SK-N-SH treated with all-trans-retinoic acid at 6 μM for 48 hours (cell line): ENCODE measurements around the gene AZU1.

Source experiments
- ATAC-seq: fragments of 200-7000 bp; cut with Tn5 transposase; 3 replicates; pipeline ENCODE4 v1.9.1; 2020; ENCODE audit warnings: mild to moderate bottlenecking, moderate library complexity
- ARNTL ChIP-seq: fragments of 450-650 bp; formaldehyde crosslinking; IDR thresholded peaks from 2 replicates; pipeline ENCODE4 v1.5.0; 2020; ENCODE audit warnings: low read depth, mild to moderate bottlenecking, moderate library complexity, borderline replicate concordance
- BACH2 ChIP-seq: fragments of 250-450 bp; sonication (Bioruptor Pico); IDR thresholded peaks from 2 replicates; pipeline ENCODE4 v1.9.0; 2021; ENCODE audit warnings: mild to moderate bottlenecking, borderline replicate concordance
- CSDC2 ChIP-seq: fragments of 250-450 bp; sonication (Bioruptor Pico); IDR thresholded peaks from 2 replicates; pipeline ENCODE4 v1.5.0; 2020; ENCODE audit warnings: mild to moderate bottlenecking, moderate library complexity
- GLIS3 ChIP-seq: fragments of 250-450 bp; sonication (Bioruptor Pico); IDR thresholded peaks from 2 replicates; pipeline ENCODE4 v1.5.0; 2020; ENCODE audit warnings: mild to moderate bottlenecking, moderate library complexity
- OSR1 ChIP-seq: fragments of 250-450 bp; sonication (Bioruptor Pico); IDR thresholded peaks from 2 replicates; pipeline ENCODE4 v1.8.0; 2022; ENCODE audit warnings: moderate library complexity, mild to moderate bottlenecking, inconsistent platforms
- PPARA ChIP-seq: fragments of 250-450 bp; sonication (Bioruptor Pico); IDR thresholded peaks from 2 replicates; pipeline ENCODE4 v1.5.0; 2020; ENCODE audit warnings: mild to moderate bottlenecking, borderline replicate concordance
- RARB ChIP-seq: fragments of 250-450 bp; sonication (Bioruptor Pico); IDR thresholded peaks from 2 replicates; pipeline ENCODE4 v1.8.0; 2021; ENCODE audit warnings: mild to moderate bottlenecking, moderate library complexity
- SNAI2 ChIP-seq: fragments of 250-450 bp; sonication (Bioruptor Pico); IDR thresholded peaks from 2 replicates; pipeline ENCODE4 v1.5.0; 2020; ENCODE audit warnings: mild to moderate bottlenecking, moderate library complexity
- TCF4 ChIP-seq: fragments of 250-450 bp; sonication (Bioruptor Pico); IDR thresholded peaks from 2 replicates; pipeline ENCODE4 v1.8.0; 2021; ENCODE audit warnings: mild to moderate bottlenecking, moderate library complexity, borderline replicate concordance
- TOX ChIP-seq: fragments of 250-450 bp; sonication (Bioruptor Pico); IDR thresholded peaks from 2 replicates; pipeline ENCODE4 v1.8.0; 2021; ENCODE audit warnings: mild to moderate bottlenecking, moderate library complexity, borderline replicate concordance
- ZC3H10 ChIP-seq: fragments of 250-450 bp; sonication (Bioruptor Pico); IDR thresholded peaks from 2 replicates; pipeline ENCODE4 v1.5.1; 2021; ENCODE audit warnings: mild to moderate bottlenecking, moderate library complexity
- ZFP3 ChIP-seq: fragments of 250-450 bp; sonication (Bioruptor Pico); IDR thresholded peaks from 2 replicates; pipeline ENCODE4 v1.5.0; 2020; ENCODE audit warnings: mild to moderate bottlenecking, moderate library complexity
- ZNF565 ChIP-seq: fragments of 450-650 bp; formaldehyde crosslinking; conservative IDR thresholded peaks from 2 replicates; pipeline ENCODE4 v1.5.0; 2020; ENCODE audit warnings: low read depth, mild to moderate bottlenecking, moderate library complexity
- ZNF70 ChIP-seq: fragments of 450-650 bp; formaldehyde crosslinking; IDR thresholded peaks from 2 replicates; pipeline ENCODE4 v1.5.0; 2020; ENCODE audit warnings: mild to moderate bottlenecking, moderate library complexity
- ZNF8 ChIP-seq: fragments of 450-650 bp; formaldehyde crosslinking; IDR thresholded peaks from 2 replicates; pipeline ENCODE4 v1.5.0; 2020; ENCODE audit warnings: mild to moderate bottlenecking, moderate library complexity
- TF ChIP-seq, protein P1 (sequence below): fragments of 250-450 bp; sonication (Bioruptor Pico); IDR thresholded peaks from 2 replicates; pipeline ENCODE4 v1.5.1; 2020; ENCODE audit warnings: low read depth, mild to moderate bottlenecking, moderate library complexity
- TF ChIP-seq, protein P2 (sequence below): fragments of 250-450 bp; sonication (Bioruptor Pico); IDR thresholded peaks from 2 replicates; pipeline ENCODE4 v1.8.0; 2021; ENCODE audit warnings: low read depth, mild to moderate bottlenecking, moderate library complexity, borderline replicate concordance
- TF ChIP-seq, protein P3 (sequence below): fragments of 250-450 bp; sonication (Bioruptor Pico); IDR thresholded peaks from 2 replicates; pipeline ENCODE4 v1.8.0; 2020; ENCODE audit warnings: mild to moderate bottlenecking, moderate library complexity, borderline replicate concordance
- TF ChIP-seq, protein P4 (sequence below): fragments of 250-450 bp; sonication (Bioruptor Pico); IDR thresholded peaks from 2 replicates; pipeline ENCODE4 v1.5.1; 2021; ENCODE audit warnings: mild to moderate bottlenecking, moderate library complexity

The AZU1 gene

DNA sequence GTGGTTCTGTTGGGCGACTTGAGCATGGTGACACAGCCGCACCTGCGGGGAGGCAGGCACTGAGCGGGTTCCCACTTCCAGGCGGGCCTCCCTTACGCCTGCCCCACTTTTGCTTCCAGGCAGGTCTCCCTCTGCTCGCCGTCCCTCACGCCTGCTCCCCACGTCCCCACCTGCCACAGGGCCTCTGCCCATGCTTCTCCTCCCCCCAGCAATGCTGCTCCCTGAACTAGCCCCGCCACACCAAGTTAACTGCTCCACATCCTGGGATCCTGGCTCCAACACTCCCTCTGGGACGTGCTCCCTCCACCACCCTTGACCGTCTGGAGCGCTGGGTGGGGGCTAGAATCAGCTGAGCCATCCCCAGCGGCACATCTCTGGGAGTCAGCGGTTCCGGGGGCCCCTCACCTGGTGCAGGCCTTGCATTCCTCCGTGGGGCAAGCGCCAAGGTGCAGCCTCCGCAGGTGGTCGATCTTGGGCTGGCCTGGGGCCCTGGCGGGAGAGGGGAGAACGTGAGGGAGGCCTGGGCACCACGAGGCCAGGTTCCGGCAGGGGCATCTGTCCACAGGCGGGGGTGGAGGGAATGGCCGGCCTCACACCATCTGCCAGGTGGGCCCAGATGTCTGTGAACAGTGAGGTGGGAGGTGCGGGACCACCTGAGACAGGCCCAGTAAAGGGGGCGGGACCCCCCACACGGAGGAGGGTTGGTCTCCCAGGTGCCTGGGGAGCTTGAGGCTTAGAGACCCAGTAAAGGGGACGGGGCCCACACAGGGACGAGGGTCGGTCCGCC, 41.0 kb downstream of the AZU1 start:
- TF ChIP-seq CSDC2 (CRISPR knock-in tag) (no peak), SNAI2 (CRISPR knock-in tag) (no peak), TOX (CRISPR knock-in tag) (no peak)
- TF ChIP-seq, protein P1, sequence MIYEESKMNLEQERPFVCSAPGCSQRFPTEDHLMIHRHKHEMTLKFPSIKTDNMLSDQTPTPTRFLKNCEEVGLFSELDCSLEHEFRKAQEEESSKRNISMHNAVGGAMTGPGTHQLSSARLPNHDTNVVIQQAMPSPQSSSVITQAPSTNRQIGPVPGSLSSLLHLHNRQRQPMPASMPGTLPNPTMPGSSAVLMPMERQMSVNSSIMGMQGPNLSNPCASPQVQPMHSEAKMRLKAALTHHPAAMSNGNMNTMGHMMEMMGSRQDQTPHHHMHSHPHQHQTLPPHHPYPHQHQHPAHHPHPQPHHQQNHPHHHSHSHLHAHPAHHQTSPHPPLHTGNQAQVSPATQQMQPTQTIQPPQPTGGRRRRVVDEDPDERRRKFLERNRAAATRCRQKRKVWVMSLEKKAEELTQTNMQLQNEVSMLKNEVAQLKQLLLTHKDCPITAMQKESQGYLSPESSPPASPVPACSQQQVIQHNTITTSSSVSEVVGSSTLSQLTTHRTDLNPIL (CRISPR knock-in tag): no peak
- TF ChIP-seq, protein P2, sequence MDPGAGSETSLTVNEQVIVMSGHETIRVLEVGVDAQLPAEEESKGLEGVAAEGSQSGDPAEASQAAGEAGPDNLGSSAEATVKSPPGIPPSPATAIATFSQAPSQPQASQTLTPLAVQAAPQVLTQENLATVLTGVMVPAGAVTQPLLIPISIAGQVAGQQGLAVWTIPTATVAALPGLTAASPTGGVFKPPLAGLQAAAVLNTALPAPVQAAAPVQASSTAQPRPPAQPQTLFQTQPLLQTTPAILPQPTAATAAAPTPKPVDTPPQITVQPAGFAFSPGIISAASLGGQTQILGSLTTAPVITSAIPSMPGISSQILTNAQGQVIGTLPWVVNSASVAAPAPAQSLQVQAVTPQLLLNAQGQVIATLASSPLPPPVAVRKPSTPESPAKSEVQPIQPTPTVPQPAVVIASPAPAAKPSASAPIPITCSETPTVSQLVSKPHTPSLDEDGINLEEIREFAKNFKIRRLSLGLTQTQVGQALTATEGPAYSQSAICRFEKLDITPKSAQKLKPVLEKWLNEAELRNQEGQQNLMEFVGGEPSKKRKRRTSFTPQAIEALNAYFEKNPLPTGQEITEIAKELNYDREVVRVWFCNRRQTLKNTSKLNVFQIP (CRISPR knock-in tag): no peak
- TF ChIP-seq, all 23 proteins: peak for 0
- no peak for ATAC-seq

DNA sequence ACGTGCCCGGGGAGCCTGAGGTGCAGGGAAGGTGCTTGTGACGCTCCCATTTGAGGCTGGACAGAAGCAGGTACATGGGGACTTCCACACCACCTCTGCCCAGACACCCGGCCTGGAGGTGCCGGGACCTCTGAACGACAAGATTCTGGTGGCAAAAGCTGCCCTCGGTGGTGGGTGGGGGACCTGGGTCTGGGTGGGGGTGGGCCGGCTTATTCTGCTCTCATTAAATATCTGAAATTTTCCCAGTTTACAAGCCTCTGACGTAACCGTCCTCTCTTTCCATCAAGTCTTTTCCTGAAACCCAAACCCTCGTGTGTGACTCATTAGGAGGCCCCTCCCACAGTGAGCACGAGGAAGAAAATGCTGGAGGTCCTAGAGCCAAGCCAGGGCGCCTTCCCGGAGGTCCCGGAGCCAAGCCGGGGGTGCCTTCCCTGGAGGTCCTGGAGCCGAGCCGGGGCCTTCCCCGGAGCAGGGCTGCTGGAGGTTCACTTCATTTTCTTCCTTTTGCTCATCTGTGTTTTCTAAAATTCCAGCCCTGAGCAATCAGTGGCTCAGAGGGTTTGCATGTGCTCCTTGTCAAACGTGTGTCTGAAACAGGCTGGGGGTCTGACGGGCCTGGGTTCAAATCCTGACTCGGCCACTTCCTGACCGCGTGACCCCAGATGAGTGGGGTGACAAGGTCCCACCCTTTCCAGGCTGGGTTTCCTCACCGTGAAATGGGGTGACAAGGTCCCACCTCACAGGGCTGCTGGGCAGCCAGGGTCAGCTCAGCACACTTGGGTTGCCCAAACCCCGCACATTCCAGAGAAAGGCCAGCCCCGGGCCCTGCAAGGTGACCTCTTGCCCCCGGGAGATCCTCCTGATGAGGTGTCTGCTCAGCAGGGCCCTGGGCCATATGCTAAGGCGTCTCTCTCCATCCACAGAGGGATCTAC, 41.9 kb downstream of the AZU1 start:
- TF ChIP-seq BACH2: no peak
- no peak for TF ChIP-seq OSR1 (CRISPR knock-in tag)
- TF ChIP-seq, protein P3, sequence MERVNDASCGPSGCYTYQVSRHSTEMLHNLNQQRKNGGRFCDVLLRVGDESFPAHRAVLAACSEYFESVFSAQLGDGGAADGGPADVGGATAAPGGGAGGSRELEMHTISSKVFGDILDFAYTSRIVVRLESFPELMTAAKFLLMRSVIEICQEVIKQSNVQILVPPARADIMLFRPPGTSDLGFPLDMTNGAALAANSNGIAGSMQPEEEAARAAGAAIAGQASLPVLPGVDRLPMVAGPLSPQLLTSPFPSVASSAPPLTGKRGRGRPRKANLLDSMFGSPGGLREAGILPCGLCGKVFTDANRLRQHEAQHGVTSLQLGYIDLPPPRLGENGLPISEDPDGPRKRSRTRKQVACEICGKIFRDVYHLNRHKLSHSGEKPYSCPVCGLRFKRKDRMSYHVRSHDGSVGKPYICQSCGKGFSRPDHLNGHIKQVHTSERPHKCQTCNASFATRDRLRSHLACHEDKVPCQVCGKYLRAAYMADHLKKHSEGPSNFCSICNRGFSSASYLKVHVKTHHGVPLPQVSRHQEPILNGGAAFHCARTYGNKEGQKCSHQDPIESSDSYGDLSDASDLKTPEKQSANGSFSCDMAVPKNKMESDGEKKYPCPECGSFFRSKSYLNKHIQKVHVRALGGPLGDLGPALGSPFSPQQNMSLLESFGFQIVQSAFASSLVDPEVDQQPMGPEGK (CRISPR knock-in tag): 0 out of 2 replicates have a peak, but pooled peaks have one; percentile 37
- ATAC-seq: peak; percentile 74

DNA sequence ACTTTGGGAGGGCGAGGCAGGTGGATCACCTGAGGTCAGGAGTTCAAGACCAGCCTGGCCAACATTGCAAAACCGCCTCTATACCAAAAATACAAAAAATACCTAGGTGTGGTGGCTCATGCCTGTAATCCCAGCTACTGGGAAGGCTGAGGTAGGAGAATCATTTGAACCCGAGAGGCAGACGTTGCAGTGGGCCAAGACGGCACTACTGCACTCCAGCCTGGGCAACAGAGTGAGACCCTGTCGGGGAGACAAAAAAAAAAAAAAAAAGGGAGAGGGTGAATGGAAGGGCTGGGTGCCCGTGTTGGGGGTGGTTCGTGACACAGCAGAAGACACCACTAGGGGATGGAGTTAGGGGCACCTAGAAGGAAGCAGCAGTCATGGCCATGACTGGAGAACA, 42.7 kb downstream of the AZU1 start:
- no peak for ATAC-seq
- TF ChIP-seq, protein P4, sequence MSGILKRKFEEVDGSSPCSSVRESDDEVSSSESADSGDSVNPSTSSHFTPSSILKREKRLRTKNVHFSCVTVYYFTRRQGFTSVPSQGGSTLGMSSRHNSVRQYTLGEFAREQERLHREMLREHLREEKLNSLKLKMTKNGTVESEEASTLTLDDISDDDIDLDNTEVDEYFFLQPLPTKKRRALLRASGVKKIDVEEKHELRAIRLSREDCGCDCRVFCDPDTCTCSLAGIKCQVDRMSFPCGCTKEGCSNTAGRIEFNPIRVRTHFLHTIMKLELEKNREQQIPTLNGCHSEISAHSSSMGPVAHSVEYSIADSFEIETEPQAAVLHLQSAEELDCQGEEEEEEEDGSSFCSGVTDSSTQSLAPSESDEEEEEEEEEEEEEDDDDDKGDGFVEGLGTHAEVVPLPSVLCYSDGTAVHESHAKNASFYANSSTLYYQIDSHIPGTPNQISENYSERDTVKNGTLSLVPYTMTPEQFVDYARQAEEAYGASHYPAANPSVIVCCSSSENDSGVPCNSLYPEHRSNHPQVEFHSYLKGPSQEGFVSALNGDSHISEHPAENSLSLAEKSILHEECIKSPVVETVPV: no peak
- TF ChIP-seq ZFP3 (CRISPR knock-in tag) (no peak), BACH2 (no peak), CSDC2 (CRISPR knock-in tag) (no peak), ZC3H10 (CRISPR knock-in tag) (no peak), PPARA (no peak), GLIS3 (CRISPR knock-in tag) (no peak), RARB (CRISPR knock-in tag) (no peak), SNAI2 (CRISPR knock-in tag) (no peak), ZNF565 (no peak), ZNF8 (CRISPR knock-in tag) (no peak), OSR1 (CRISPR knock-in tag) (no peak)

DNA sequence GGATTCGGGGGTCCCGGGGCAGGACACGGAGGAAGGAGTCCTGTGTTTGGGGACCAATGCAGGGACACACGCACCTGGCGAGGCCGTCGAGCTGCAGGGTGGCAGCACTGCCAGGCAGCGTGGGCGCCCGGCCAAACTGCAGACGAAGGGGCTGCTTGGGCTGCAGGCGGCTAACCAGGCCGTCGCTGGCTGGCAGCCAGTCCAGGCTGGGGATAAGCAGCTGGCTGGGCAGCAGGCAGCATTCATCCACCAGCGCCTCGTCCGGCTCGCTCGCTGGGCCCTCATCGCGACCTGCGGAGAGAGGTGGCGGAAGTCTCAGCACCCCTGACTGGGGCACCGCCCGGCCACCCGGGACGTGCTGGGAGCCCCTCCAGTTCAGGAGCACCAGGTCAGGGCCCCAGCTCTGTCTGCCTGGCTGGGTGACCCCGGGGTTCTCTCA, 43.3 kb downstream of the AZU1 start:
- no peak; the same call in 2 of the 3 replicates for ATAC-seq
- no peak for TF ChIP-seq ZC3H10 (CRISPR knock-in tag)
- TF ChIP-seq, protein P1 (CRISPR knock-in tag): no peak
- no peak for TF ChIP-seq CSDC2 (CRISPR knock-in tag)
- no peak for TF ChIP-seq SNAI2 (CRISPR knock-in tag)
- TF ChIP-seq ZFP3 (CRISPR knock-in tag): no peak
- TF ChIP-seq, protein P2 (CRISPR knock-in tag): no peak
- TF ChIP-seq TCF4 (CRISPR knock-in tag): no peak
- no peak for TF ChIP-seq ZNF70
- TF ChIP-seq ARNTL: no peak
- TF ChIP-seq, protein P4: no peak
- no peak for TF ChIP-seq GLIS3 (CRISPR knock-in tag)
- no peak for TF ChIP-seq OSR1 (CRISPR knock-in tag)
